GM13977 (cell line): Measurements from ENCODE around the gene RAX.
A peak's percentile ranks its signal among the peaks of the same experiment; 100 is the strongest.

Source experiments
- DNase-seq: peaks from one replicate; pipeline ENCODE4 v3.0.0; 2012; ENCODE audit warnings: low spot score
- in situ Hi-C: fragments of 300-500 bp; cut with MboI; formaldehyde crosslinking; loops from one replicate; pipeline ENCODE4 v1.12.0; 2022; ENCODE audit warnings: low sequenced_read_pairs, low pct_unique_long_range_greater_than_20kb, mixed read lengths, inconsistent platforms; ENCODE audit not compliant: unreplicated experiment
- TF ChIP-seq, protein P1 (sequence below): IDR thresholded peaks from 2 replicates; pipeline ENCODE4 v1.5.1; 2012; ENCODE audit warnings: mild to moderate bottlenecking, control low read depth; ENCODE audit not compliant: insufficient read depth; ENCODE audit errors: extremely low read depth, missing control alignments

Gene RAX

DNA sequence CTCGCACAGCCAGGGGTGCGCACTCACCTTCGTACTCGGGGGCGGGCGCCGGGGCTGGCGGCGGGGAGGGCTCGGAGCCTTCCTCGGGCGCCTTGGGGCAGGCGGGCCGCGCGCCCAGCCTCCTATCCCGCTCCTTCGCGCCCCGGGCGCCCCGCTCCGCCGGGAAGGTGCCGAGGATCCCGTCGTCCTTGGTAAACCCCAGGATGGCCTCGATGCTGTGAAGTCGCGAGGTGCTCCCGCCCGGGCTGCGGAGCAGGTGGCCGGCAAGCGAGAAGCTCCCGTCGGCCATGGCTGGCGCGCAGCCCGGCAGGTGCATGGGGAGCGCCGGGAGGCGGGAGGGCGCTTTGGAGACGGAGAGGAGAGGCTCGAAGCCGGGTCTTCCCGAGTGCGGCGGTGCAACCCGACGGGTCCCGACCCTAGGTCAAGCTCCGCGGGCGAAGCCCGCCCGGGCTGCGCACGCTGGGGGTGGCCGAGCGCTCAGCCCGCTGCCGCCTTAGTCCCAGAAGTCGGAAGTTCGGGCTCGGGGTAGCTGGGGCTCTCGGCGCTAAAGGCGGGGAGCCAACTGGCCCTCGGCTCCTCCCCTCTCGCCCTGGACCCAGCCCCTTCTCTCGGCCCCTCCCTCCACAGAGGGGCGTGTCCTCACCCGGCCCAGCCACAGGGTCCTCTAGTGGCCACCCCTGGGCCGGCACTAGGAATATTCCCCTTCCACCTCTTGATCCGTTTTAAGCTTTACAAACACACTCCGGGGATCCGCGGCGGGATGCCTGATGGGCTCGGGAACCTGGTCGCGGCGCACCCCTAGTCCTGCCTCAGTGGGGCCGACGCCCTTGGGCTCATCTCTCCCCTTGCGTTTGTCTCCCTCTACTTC, at the start of gene RAX:
RAX (minus strand) TSS at position 564 of the 868 bp plus-strand sequence; CDS start at position 316, 248 bp downstream.
- TF ChIP-seq, protein P1, sequence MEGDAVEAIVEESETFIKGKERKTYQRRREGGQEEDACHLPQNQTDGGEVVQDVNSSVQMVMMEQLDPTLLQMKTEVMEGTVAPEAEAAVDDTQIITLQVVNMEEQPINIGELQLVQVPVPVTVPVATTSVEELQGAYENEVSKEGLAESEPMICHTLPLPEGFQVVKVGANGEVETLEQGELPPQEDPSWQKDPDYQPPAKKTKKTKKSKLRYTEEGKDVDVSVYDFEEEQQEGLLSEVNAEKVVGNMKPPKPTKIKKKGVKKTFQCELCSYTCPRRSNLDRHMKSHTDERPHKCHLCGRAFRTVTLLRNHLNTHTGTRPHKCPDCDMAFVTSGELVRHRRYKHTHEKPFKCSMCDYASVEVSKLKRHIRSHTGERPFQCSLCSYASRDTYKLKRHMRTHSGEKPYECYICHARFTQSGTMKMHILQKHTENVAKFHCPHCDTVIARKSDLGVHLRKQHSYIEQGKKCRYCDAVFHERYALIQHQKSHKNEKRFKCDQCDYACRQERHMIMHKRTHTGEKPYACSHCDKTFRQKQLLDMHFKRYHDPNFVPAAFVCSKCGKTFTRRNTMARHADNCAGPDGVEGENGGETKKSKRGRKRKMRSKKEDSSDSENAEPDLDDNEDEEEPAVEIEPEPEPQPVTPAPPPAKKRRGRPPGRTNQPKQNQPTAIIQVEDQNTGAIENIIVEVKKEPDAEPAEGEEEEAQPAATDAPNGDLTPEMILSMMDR = no peak
- peak; percentile 81 for DNase-seq
- in situ Hi-C loops = no loop called here

DNA sequence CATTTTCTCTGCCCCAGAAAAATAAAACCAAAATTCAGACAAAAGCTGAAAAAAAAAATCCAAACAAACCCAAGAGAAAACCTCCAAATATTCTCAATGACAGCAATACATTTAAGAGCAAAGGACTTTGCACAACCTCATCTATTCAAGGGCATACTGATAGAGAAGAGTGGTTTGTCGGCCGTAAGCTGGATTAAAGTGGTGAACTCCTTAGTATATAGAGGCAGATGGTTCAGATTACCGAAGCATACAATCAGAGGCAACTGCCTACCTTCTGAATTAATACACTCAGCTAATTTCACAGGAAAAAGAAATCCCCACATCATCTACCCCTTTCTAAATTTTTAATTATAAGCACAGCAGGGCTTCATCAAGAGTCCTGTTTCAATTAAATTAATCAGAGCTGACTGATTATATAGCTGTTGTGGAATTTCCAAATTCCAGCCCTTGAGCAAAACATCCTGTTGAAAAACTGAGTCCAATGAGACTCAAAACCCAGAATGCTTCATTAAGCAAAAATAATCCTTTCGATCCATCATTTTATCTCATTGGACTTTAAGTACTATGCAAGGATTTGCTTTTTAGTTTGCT, 45.3 kb upstream of the RAX start, which contains the start of gene CPLX4:
CPLX4 (minus strand) TSS at position 190 of the 591 bp plus-strand sequence; CDS start at position 3, 187 bp downstream.
- TF ChIP-seq, protein P1 = no peak
- DNase-seq = no peak
- in situ Hi-C loops = no loop called here

DNA sequence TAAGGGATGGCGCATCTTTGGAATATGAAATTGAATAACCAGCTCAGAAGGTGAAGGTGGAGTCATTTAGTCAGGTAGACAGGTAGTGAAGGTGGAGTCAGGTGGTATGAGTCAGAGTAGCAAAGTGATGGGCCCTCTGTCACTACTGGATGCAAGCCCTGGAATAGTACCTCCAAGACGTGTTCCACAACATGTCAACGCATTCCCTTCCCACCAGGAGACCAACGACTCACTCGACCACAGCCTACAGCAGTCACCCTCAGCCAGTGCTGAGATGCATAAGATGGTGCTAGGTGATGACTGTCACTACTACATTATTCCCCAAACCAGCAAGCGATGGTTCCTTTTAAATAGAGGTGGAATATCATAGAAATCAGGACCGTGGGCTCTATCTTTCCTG, 38.4 kb upstream of the RAX start:
- in situ Hi-C loops = no loop called here
- DNase-seq = no peak
- TF ChIP-seq, protein P1 = no peak

- DNase-seq = no peak
- TF ChIP-seq, protein P1 = no peak
- in situ Hi-C loops = no loop called here
Measured at GRCh38 chr18:59308938-59309260, 35.6 kb upstream of the RAX start.

DNA sequence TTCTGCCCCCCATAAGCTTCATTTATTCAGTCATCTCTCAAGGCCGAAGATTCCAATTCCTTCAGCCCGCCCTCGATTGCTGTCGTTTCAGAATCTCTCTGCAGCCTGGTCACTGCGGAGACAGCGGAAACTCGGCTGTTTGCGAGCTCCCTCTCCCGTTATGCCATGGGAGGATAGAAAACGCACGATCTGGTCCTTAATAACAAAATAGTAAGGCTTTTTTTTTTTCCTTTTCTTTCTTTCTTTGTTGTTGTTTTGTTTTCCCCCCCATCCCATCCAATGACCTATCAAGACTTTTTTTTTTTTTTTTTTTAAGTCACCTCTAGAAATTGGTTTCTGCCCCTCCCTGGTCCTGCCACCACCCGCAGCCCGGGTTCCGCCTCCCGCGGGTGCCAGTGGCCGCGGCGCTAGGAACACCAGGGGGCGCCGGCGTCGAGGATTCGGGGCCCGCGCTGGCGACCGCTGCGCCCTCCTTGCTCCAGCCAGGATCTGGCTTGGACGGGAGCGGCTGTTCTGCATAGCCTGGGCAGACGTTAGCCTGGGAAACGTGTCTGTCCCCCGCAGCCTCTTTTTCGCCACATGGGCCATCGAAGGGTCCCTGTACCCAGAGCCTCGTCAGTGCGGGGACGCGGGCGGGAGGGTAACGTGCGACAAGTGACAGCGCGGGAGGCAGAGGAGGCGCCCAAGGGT, 35.1 kb upstream of the RAX start:
- peak; percentile 76 for DNase-seq
- in situ Hi-C loops = no loop called here

GRCh38 chr18:59306640-59307039, 33.4 kb upstream of the RAX start:
- in situ Hi-C loops = no loop called here
- TF ChIP-seq, protein P1 = no peak
- no peak for DNase-seq

More for the DNA sequence above, 35.1 kb upstream of the RAX start:
- TF ChIP-seq, protein P1 = peak; percentile 95
